Fibroblast of lung (primary cell): ENCODE data around the gene FNDC3B. TPM values are rescaled to one million over a fixed set of nuclear protein-coding genes. Genes with fewer than 3 reads are reported as not detected.

Source experiments
- DNase-seq, 2 donors: peaks; one replicate each; pipeline versions ENCODE4 v3.0.0 to v3.0.0-alpha.2; 2010; ENCODE audit warnings: low read depth in 2 of 2
- H2AFZ ChIP-seq: 2 replicates; pipeline ENCODE4 v1.5.1; 2012; ENCODE audit warnings: low read length, control low read depth, inconsistent platforms
- H3K27ac ChIP-seq: 2 replicates; pipeline ENCODE4 v1.5.1; 2011; ENCODE audit warnings: low read length, control low read depth; ENCODE audit not compliant: insufficient read depth
- H3K27me3 ChIP-seq: 2 replicates; pipeline ENCODE4 v1.5.1; 2011; ENCODE audit warnings: mild to moderate bottlenecking, low read length; ENCODE audit not compliant: control insufficient read depth, insufficient read depth
- H3K36me3 ChIP-seq: 2 replicates; pipeline ENCODE4 v1.5.1; 2011; ENCODE audit warnings: low read length; ENCODE audit not compliant: control insufficient read depth, insufficient read depth
- H3K4me1 ChIP-seq: 2 replicates; pipeline ENCODE4 v1.5.1; 2011; ENCODE audit warnings: low read length; ENCODE audit not compliant: control insufficient read depth, insufficient read depth; ENCODE audit errors: extremely low read depth
- H3K4me2 ChIP-seq: 2 replicates; pipeline ENCODE4 v1.5.1; 2011; ENCODE audit warnings: low read length, control low read depth; ENCODE audit not compliant: insufficient read depth; ENCODE audit errors: extremely low read depth
- H3K4me3 ChIP-seq, 4 experiments: fragments of 200-600 bp in 1 of 4; sonication (generic) in 1 of 4; replicated peaks in 1 of 4; 2 replicates each; pipeline ENCODE4 v1.5.1; 2011 to 2016; ENCODE audit warnings: low read length in 4 of 4, low read depth in 3 of 4, mild to moderate bottlenecking in 3 of 4, control low read depth in 2 of 4, inconsistent platforms in 1 of 4, mixed read lengths in 1 of 4; ENCODE audit not compliant: insufficient read depth in 1 of 4; ENCODE audit errors: control extremely low read depth in 1 of 4
- H3K79me2 ChIP-seq: 2 replicates; pipeline ENCODE4 v1.5.1; 2012; ENCODE audit warnings: mild to moderate bottlenecking, low read length, inconsistent platforms; ENCODE audit not compliant: control insufficient read depth, insufficient read depth
- H3K9ac ChIP-seq: 2 replicates; pipeline ENCODE4 v1.5.1; 2011; ENCODE audit warnings: mild to moderate bottlenecking, low read length, control low read depth; ENCODE audit not compliant: insufficient read depth
- H3K9me3 ChIP-seq: 2 replicates; pipeline ENCODE4 v1.5.1; 2012; ENCODE audit warnings: low read depth, low read length; ENCODE audit not compliant: control insufficient read depth, insufficient read depth
- H4K20me1 ChIP-seq: 2 replicates; pipeline ENCODE4 v1.5.1; 2011; ENCODE audit warnings: low read length; ENCODE audit not compliant: control insufficient read depth, insufficient read depth; ENCODE audit errors: extremely low read depth
- EZH2 ChIP-seq: IDR thresholded peaks from 2 replicates; pipeline ENCODE4 v1.5.1; 2012; ENCODE audit warnings: low read length, control low read depth, mild to moderate bottlenecking; ENCODE audit errors: missing control alignments
- polyA plus RNA-seq, 2 donors: library from polyadenylated mRNA; depleted of rRNA in 1 of 2; stranded (reverse) in 1 of 2; unstranded in 1 of 2; fragments of >200 nt; gene quantifications; 2 replicates each; pipeline ENCODE4 v1.2.1, GENCODE V29; 2011 to 2012; ENCODE audit warnings: missing spikeins in 1 of 2
- total RNA-seq: library from RNA; depleted of rRNA; stranded (reverse); fragments of >200 nt; gene quantifications from 2 replicates; pipeline ENCODE4 v1.2.1, GENCODE V29; 2014
- TF ChIP-seq, protein P1 (sequence below), 2 donors: IDR thresholded peaks in 1 of 2; conservative IDR thresholded peaks in 1 of 2; 1 replicate in 1 of 2; 2 replicates in 1 of 2; pipeline ENCODE4 v1.5.1; 2011 to 2012; ENCODE audit warnings: low read length in 2 of 2, control low read depth in 1 of 2, inconsistent platforms in 1 of 2, low read depth in 1 of 2, mild to moderate bottlenecking in 1 of 2

Gene FNDC3B
- total and polyA plus RNA-seq, 2 donors (not counting 1 experiment from before 2014, with no cell fraction given), result 26.1 to 76.8 TPM

DNA sequence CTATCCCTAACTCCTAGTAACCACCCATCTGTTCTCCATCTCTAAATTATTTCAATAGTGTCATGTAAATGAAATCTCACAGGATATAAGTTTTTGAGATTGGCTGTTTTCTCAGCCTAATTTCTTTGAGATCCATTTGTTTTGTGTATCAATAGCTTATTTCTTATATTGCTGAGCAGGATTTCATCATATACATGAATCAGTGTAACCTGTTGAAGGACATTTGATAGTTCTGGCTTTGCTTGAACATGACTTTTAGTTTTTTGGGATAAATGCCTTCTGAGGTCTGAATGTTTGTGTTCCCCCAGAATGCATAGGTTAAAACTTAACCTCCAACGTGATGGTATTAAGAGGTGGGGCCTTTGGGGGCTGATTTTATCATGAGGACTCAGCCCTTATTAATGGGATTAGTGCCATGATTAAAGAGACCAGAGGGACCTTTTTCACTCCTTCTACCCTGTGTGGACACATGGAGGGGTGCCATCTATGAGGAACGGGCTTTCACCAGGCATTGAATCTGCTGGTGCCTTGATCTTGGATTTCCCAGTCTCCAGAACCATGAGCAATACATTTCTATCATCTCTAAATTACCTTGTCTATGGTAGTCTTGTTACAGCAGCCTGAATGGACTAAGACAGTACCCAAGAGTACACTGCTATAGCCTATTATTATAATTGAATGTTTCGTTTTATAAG, 118.3 kb downstream of the FNDC3B start:
- Histone ChIP-seq H3K27ac (no peak overlapping the region), H4K20me1 (peaks cover 2% of the 10 kb centered on the region), H3K9me3 (no peaks in the 10 kb centered on the region), H3K27me3 (no peaks in the 10 kb centered on the region), H3K4me2 (no peak overlapping the region), H3K4me1 (peaks cover 19% of the 10 kb centered on the region), H3K79me2 (peaks cover 68% of the 10 kb centered on the region), H2AFZ (no peak overlapping the region), H3K4me3 (no peak overlapping the region), H3K9ac (no peak overlapping the region), H3K36me3 (peaks cover 1% of the 10 kb centered on the region)
- no peak for DNase-seq
- no peak for TF ChIP-seq EZH2
- TF ChIP-seq, protein P1, sequence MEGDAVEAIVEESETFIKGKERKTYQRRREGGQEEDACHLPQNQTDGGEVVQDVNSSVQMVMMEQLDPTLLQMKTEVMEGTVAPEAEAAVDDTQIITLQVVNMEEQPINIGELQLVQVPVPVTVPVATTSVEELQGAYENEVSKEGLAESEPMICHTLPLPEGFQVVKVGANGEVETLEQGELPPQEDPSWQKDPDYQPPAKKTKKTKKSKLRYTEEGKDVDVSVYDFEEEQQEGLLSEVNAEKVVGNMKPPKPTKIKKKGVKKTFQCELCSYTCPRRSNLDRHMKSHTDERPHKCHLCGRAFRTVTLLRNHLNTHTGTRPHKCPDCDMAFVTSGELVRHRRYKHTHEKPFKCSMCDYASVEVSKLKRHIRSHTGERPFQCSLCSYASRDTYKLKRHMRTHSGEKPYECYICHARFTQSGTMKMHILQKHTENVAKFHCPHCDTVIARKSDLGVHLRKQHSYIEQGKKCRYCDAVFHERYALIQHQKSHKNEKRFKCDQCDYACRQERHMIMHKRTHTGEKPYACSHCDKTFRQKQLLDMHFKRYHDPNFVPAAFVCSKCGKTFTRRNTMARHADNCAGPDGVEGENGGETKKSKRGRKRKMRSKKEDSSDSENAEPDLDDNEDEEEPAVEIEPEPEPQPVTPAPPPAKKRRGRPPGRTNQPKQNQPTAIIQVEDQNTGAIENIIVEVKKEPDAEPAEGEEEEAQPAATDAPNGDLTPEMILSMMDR (conservative IDR thresholded peaks at IDR 0.05 in 1 of 2, IDR thresholded peaks at IDR 0.05 in 1 of 2; ENCODE audit: low read depth in 1 of 2, low read length in 2 of 2), result no peak

DNA sequence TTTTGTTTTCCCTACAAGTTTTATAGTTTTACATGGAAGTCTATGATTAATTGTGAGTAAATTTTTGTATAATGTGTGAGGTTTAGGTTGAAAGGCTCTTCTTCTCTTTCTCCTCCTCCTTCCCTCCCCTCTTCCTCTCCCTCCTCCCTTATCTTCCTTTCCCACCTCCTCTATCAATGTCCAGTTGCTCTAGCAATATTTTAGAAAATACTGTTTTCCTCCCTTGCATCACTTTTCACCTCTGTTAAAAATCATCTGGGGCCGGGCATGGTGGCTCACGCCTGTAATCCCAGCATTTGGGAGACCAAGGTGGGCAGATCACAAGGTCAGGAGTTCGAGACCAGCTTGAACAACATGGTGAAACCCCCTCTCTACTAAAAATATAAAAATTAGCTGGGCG, 119.4 kb downstream of the FNDC3B start:
- Histone ChIP-seq H2AFZ (no peak overlapping the region), H4K20me1 (peaks cover 2% of the 10 kb centered on the region), H3K27ac (no peak overlapping the region), H3K36me3 (peaks cover 1% of the 10 kb centered on the region), H3K27me3 (no peaks in the 10 kb centered on the region), H3K79me2 (peaks cover 71% of the 10 kb centered on the region), H3K4me3 (no peak overlapping the region), H3K4me2 (no peak overlapping the region), H3K9ac (no peak overlapping the region), H3K9me3 (no peaks in the 10 kb centered on the region), H3K4me1 (peaks cover 12% of the 10 kb centered on the region)
- TF ChIP-seq, protein P1 (conservative IDR thresholded peaks at IDR 0.05 in 1 of 2, IDR thresholded peaks at IDR 0.05 in 1 of 2; ENCODE audit: low read depth in 1 of 2, low read length in 2 of 2), result no peak
- TF ChIP-seq EZH2, result no peak
- no peak for DNase-seq

DNA sequence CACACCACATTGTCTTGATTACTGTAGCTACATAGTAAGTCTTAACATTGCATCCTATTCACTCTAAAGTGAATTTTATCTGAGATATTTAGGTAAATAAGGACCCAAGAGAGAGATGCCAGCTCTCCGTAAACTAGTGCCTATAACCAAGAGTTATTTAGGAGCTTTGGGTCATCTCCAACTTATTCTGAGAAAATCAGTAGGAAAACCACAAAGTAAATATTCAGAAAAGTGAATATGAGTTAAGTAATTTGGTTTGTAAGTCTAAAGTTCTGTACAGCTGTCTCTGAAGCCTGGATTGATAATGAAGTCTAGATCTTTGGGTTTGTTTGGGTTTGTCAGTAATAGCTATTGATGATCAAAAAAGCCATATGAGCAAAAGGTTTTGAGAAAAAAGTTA, 120.0 kb downstream of the FNDC3B start:
- Histone ChIP-seq H3K79me2 (peaks cover 72% of the 10 kb centered on the region), H3K27ac (no peak overlapping the region), H3K9me3 (no peaks in the 10 kb centered on the region), H2AFZ (no peak overlapping the region), H3K4me2 (peak overlapping the region; percentile 52), H3K9ac (no peak overlapping the region), H3K27me3 (no peaks in the 10 kb centered on the region), H4K20me1 (peaks cover 2% of the 10 kb centered on the region), H3K4me1 (peaks cover 9% of the 10 kb centered on the region), H3K36me3 (peaks cover 1% of the 10 kb centered on the region), H3K4me3 (no peak overlapping the region)
- peak; percentile 54 to 69 for DNase-seq
- TF ChIP-seq, protein P1 (conservative IDR thresholded peaks at IDR 0.05 in 1 of 2, IDR thresholded peaks at IDR 0.05 in 1 of 2; ENCODE audit: low read depth in 1 of 2, low read length in 2 of 2), result no peak
- no peak for TF ChIP-seq EZH2
